KOPT-K1 (cell line): ENCODE measurements around the gene FAM174C.

Experiments used
- H3K27ac ChIP-seq: fragments of 200-600 bp; sonication (generic); 2 replicates; pipeline ENCODE4 v1.5.1; 2016; ENCODE audit warnings: antibody characterized with exemption, mild to moderate bottlenecking, low read depth, low read length; ENCODE audit not compliant: poor library complexity, severe bottlenecking
- H3K36me3 ChIP-seq: fragments of 200-600 bp; sonication (generic); 2 replicates; pipeline ENCODE4 v1.5.1; 2017; ENCODE audit warnings: antibody characterized with exemption, mild to moderate bottlenecking, low read length, moderate library complexity; ENCODE audit not compliant: insufficient read depth
- H3K9me3 ChIP-seq: fragments of 200-600 bp; sonication (generic); 2 replicates; pipeline ENCODE4 v1.5.1; 2017; ENCODE audit warnings: antibody characterized with exemption, low read length, mild to moderate bottlenecking; ENCODE audit not compliant: insufficient read depth, poor library complexity, severe bottlenecking

FAM174C gene

DNA sequence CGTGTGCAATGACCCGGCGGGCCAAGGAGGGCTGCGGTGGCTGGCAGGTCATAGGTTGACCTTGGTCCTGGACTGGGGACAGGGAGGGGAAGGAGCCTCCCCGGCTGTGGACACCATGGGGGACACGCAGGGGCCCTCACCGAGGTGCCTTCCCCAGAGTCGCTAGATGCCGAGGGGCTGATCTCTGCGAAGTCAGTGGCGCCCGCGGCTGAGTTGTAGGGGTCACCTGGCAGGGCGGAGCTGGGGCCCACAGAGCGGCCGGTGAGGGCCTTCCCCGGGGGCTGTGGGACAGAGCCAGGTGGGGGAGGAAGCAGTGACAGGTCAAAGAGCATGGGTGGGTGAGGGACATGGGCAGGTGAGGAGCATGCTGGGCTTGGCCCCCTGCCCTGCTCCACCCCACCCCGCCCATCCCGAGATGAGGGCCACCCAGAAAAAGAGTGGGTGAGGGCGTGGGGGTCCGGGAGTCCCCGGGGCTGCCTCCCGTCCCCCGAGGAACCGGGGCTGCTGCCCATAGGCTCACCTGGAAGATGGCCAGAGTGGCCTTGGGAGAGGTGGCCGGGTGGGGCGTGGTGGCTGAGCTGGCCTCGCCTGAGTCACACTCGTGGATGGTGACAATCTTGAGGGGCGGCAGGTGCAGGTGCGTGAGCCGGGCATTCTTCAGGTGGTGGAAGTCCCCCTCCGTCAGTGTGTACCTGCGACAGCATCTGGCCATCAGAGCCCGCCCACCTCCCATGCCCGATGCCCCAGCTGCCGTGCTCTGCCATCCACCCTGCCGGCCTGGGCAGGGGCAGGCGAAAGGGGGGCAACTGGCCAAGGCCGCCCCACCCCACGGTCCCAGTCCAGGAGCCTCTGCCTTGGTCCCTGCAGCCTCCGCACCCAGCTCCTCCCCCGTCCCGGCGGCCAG lies 41.0 kb upstream of the FAM174C start:
- no peaks in the 10 kb centered on the region for H3K36me3 ChIP-seq
- H3K9me3 ChIP-seq, result no peaks in the 10 kb centered on the region

DNA sequence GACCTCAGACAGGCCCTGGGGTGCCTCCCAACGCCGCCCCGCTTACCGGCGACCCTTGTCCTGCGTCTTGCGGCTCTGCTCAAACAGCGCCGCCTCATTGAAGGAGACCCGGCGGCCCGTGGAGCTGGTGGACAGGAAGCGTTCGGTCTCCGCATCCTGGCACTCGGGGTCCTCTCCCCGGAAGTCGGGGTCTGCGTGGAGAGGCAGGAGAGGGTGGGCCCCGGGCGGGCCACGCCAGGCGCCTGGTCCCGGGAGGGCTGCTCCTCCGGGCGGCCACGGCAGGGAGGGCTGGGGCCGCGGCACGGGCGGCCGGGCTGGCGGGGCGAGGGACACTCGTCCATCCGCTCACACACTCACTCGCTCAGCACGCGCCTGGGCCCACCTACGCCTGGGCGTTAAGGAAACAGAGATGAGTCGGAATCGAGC lies 40.4 kb upstream of the FAM174C start:
- Histone ChIP-seq H3K27ac (no peak overlapping the region), H3K9me3 (no peaks in the 10 kb centered on the region), H3K36me3 (no peaks in the 10 kb centered on the region)

More for the DNA sequence above, 41.0 kb upstream of the FAM174C start:
- no peak overlapping the region for H3K27ac ChIP-seq

DNA sequence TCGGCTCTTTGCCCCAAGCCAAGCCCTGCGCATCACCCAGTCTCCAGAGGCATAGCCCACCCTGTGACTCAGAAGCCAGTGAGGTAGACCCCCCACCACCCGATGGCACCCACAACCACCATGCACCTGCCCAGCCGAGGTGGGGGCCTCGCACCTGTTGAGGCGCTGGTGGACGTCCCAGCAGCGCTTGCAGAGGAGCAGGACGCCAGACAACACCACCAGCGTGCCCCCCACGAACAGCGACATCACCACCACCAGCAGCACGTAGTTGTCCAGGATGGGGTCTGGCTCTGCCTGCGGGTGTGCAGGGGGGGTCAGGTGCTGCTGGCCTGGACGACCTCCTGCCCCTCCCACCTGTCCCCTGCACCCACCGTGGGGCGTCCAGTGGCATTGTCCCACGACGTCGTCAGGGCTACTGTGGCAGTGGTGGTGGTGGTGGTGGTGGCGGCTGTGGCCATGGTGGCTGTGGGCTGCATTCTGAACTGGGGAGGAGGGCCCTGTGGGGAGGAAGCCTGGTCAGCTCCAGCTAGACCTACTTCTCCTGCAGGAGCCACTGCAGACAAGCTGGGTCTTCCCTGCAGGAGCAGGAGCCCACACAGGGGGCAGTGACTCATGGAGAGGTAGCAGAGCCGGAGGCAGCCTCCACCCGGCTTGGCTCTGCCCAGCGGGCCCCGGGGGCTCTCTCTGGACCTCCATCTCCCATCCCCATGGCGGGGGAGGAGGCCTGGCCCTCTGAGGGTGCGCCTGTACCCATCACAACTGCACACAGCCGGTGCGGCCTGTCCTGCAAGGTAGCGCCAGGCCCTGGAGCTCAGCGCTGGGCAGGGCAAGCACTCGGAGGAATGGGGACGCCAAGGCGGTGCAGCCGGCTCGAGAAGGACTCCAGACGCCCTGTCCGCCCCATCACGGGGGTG lies 39.4 kb upstream of the FAM174C start:
- no peaks in the 10 kb centered on the region for H3K9me3 ChIP-seq
- no peaks in the 10 kb centered on the region for H3K36me3 ChIP-seq
- H3K27ac ChIP-seq, result no peak overlapping the region

DNA sequence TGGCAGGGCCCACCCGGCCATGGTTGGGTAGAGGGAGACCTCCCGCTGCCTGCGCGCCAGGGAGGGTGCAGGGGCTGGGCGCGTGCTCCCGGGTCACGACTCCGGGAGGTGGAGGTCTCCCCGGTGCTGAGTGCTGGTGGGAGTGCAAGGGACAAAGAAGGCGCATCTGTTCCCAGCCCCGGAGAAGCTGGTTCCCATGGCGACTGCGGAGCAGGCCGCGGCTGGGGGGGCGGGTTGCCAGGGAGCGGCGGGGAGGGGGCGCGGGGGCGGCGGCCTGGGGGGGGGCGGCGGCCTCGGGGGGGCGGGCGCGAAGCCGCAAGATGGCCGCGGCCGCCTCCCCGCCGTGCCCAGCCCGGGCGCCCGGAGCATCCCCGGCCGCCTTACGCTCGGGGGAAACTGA lies 38.8 kb upstream of the FAM174C start:
- H3K9me3 ChIP-seq, result no peaks in the 10 kb centered on the region
- H3K36me3 ChIP-seq, result no peaks in the 10 kb centered on the region
- no peak overlapping the region for H3K27ac ChIP-seq

DNA sequence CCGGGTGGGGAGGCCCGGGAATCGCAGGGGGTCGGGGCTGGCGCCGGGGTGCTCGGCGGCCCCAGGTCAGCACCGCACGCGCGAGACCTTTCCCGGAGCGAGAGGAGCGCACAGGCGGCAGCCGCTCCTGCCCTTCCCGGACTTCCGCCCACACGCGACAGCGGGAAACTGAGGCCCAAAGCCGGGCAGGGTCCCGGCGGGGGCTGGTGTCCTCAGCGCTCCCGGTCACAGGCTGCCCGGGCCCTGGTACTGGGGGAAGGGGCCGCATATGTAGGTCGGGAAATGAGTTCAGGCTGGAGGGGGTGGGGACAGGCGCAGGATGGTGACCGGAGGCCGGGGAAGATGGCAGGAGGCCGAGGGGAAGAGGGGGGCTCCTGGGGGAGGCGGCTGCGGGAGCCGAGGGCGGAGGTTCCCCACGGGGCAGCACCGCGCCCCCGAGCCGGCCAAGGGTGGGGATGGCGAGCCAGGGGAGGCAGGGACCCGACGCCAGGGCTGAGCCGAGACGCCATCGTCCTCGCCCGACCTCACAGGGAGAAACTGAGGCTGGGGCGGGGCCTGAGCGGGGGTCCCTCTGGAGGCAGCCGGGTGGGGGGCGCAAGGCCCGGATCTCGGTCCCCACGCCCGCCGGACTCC lies 38.2 kb upstream of the FAM174C start:
- Histone ChIP-seq H3K36me3 (no peaks in the 10 kb centered on the region), H3K27ac (no peak overlapping the region), H3K9me3 (no peaks in the 10 kb centered on the region)

DNA sequence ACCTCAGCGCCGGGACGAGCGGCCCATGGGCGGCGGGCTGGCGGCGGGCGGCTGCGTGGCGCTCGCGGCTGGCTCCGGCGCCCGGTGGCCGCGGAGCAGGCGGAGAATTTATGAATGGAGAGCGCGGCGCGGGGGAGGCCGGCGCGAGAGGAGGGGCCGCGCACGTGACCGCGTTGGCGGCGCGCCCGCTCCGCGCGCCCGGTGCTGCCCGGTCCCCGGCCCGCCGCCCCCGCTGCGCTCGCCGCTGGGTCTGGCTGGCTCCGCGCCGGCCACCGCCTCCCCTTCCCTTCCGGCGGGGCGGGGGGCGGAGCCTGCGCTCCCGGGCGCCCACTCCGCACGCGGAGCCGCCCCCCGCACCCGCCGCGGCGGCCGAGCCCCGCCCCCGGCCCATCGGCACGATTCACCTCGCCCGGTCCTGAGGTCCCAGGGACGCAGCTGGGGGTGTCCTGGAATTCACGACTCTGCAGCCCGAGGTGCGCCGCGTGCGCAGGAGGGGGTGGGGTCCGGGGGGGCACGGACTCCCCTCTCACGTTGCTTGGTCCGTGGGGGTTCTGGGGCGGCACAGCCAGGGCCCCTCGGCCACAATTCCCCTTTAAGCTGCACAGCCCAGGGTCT lies 37.5 kb upstream of the FAM174C start, which contains the start of gene CBARP:
CBARP (minus strand) TSS at position 252 of the 615 bp plus-strand sequence. CDS start 1,905 bp downstream, outside the sequence.
- Histone ChIP-seq H3K36me3 (no peaks in the 10 kb centered on the region), H3K27ac (no peak within 1 kb of the TSS), H3K9me3 (no peaks in the 10 kb centered on the region)

DNA sequence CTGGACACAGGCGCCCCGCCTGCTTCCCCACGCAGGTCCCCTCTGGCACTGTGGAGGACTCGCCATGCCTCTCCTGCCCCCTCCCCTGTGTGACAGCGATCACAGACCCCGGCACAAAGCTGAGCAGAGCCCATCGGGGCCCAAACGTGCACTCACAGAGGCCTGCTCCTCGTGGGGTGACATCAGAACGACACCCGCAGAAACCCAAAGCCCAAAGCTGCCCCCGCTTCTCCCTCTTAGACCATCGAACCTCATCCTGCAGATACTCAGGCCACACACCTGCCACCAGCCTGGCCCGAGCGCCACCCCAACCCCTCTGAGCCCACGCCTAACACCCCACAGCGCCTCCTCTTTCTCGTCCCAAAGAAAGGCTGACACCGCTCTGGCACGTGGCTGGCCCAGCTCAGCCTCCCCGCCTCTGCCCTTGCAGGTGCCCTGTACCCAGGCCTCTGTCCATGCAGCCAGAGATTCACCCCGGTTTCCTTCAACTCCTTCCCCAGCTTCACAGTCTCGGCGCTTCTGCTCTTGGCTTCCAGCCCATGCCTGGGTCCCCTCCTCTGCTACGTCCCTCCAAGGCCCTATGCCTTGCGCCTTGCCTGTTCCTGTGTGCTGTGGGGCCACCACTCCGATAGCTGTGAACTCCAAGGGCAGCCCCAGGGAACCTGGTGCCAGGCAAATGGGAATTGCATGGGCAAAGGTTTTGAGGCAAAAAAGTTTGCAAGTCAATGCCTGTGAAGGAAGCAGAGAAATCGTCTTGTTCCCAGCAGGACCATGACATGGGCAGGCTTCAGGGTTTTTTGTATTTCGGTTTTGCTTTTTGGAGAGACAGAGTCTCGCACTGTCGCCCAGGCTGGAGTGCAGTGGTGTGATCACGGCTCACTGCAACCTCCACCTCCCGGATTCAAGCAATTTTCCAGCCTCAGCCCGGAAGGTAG lies 36.7 kb upstream of the FAM174C start:
- no peak overlapping the region for H3K27ac ChIP-seq

DNA sequence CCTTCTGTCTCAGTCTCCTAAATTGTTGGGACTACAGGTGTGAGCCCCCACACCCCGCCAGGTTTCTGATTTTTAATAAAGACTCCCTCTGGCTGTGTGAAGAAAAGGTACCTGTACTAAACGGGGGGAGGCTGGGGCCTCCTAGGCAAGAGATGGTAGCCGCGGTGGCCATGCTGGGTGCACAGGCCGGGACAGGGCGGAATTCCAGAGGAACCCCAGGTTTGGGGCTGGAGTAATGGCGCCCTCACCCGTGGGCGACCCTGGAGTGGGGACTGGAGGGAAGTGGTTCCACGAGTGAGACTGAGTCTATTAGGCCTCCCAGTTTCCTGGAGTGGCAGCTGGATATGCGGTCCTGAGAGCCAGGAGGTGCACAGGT lies 35.9 kb upstream of the FAM174C start:
- Histone ChIP-seq H3K9me3 (no peaks in the 10 kb centered on the region), H3K27ac (no peak overlapping the region), H3K36me3 (0 out of 2 replicates have a peak, but pooled peaks cover 7% of the 10 kb centered on the region)

More for the DNA sequence above, 36.7 kb upstream of the FAM174C start:
- Histone ChIP-seq H3K36me3 (0 out of 2 replicates have a peak, but pooled peaks cover under 1% of the 10 kb centered on the region), H3K9me3 (no peaks in the 10 kb centered on the region)

DNA sequence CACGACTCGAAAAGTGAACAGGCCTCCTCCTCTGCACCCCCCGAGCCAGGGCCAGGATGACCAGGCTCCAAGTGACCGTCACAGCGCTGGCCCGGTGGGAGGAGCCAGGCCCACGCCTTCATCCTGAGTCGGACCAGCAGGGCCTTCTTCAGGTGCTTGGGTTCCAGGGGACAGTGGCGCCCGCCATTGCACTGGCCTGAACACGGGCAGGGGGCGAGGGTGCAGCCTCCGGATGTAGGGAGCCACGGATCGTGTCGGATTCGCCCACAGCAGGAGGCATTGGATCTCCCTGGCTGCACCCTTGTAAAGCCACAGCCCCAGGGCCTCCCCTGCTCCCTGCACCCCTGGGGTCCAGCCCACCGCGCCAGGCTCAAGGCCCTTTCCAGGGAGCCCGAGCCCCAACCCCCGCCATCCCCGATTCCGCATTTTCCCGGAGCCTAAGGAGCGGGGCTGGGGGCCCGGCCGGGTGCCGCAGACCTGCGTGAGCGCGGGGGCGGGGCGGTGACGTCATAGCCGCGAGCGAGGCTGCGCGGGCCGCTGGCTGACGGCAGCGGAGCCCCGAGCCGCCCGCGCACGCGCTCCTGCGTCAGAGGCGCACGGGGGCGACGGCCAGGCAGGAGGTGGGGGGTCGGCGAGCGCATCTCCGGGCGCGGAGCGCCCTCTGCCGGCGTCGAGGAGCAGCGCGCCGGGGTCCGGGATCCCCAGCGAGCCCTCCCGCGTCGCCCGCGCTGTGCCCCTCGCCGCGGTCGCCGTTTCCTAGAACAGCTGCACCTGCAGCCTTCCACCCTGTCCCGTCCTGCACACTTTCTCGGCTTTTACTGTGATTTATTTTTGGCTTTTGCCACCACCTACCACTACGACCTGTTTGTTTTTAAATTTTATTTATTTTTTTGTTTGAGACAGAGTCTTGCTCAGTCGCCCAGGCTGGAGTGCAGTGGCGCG lies 35.3 kb upstream of the FAM174C start:
- H3K9me3 ChIP-seq, result no peaks in the 10 kb centered on the region
- H3K36me3 ChIP-seq, result 0 out of 2 replicates have a peak, but pooled peaks cover 10% of the 10 kb centered on the region
- no peak overlapping the region for H3K27ac ChIP-seq

DNA sequence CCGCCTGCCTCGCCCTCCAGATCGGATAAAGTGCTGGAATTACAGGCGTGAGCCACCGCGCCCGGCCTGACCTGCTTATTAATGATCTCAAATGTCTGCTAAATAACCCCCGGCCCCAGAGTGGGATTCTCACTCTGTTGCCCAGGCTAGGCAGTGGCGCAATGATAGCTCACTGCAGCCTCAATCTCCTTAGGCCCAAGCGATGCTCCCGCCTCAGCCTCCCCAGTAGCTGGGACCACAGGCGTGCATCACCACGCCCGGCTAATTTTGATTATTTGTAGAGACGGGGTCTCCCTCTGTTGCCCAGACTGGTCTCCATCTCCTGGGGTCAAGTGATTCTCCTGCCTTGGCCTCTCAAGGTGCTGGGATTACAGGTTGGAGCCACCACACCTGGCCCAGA lies 34.4 kb upstream of the FAM174C start:
- H3K27ac ChIP-seq, result peak overlapping the region; percentile 76
- H3K36me3 ChIP-seq, result 0 out of 2 replicates have a peak, but pooled peaks cover 10% of the 10 kb centered on the region
- H3K9me3 ChIP-seq, result no peaks in the 10 kb centered on the region

DNA sequence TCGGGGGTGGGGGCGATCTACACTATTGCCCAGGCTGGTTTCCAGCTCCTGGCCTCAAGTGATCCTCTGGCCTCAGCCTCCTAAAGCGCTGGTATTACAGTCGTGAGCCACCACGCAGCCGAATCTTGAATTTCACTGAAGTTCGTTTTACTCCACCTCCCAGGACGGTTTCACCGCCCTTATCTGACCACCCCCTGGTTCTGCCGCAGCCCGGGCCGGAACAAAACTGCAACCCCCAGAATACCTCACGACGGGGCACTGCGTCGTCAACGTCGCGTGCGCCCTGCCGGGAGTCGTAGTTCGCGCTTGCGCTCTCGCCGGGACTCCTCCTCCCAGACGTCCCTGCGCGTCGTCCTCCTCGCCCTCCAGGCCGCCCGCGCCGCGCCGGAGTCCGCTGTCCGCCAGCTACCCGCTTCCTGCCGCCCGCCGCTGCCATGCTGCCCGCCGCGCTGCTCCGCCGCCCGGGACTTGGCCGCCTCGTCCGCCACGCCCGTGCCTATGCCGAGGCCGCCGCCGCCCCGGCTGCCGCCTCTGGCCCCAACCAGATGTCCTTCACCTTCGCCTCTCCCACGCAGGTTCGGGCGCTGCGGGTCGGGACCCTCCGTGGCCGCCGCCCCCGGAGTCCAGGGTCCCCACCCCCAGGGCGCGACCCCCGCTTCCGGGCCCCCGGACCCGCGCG lies 33.8 kb upstream of the FAM174C start, which contains the start of gene ATP5F1D:
ATP5F1D (plus strand) TSS at position 335 of the 679 bp plus-strand sequence; CDS start at position 435, 100 bp downstream.
- Histone ChIP-seq H3K27ac (peak within 1 kb of the TSS; percentile 76), H3K36me3 (0 out of 2 replicates have a peak, but pooled peaks cover 10% of the 10 kb centered on the region)

More for the DNA sequence above, 33.8 kb upstream of the FAM174C start, which contains the start of gene ATP5F1D:
- no peaks in the 10 kb centered on the region for H3K9me3 ChIP-seq
